A549 (cell line): Measurements from ENCODE around the gene TTC31.

Source experiments
- CEBPB ChIP-seq, 2 experiments: fragments of >200 bp in 1 of 2; sonication (Bioruptor Twin) in 1 of 2; formaldehyde crosslinking in 1 of 2; IDR thresholded peaks; 2 replicates each; pipeline ENCODE4 v1.6.1; 2012 to 2016
- CTCF ChIP-seq: fragments of >200 bp; sonication (Bioruptor Twin); formaldehyde crosslinking; IDR thresholded peaks from 3 replicates; pipeline ENCODE4 v1.5.1; 2016
- RARB ChIP-seq: fragments of 250-450 bp; sonication (Bioruptor Pico); IDR thresholded peaks from 2 replicates; pipeline ENCODE4 v1.8.0; 2021; ENCODE audit warnings: mild to moderate bottlenecking, moderate library complexity

GRCh38 chr2:74529357-74530238 is 46.7 kb downstream of the TTC31 start, which contains the start of the genes AUP1 and HTRA2:
- TF ChIP-seq RARB (CRISPR knock-in tag) (no peak), CEBPB (IDR thresholded peaks at IDR 0.05) (no peak), CTCF (no peak; the same call in 2 of the 3 replicates)
